ENCODE data around the gene SOWAHC.
"Not testable (repeated sequence)": the region's sequence is repeated elsewhere in the genome, so short reads cannot be mapped to it uniquely, and the experiment has no call there.

SOWAHC gene

DNA sequence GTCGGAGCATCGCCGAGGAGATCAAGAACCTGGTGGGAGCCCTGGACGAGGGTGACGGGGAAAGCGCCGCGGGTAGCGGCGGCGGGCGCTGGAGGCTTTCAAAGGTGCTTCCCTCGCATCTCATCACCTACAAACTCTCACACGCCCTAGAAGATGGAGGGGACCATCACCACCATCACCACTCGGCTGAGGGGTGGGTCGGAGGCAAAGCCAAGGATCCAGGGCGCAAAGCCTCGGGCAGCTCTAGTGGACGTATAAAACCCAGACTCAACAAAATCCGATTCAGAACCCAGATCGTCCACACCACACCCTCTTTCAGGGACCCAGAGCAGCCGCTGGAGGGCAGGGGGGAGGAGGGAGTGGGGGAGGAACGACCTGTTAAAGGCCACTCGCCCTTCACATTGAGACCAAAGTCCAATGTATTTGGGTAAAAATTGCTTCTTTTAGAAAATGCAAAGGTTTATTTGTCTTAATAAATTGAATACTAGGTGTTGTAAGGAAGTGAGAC, 1.5 kb downstream of the SOWAHC start:
- no peak for DNase-seq

DNA sequence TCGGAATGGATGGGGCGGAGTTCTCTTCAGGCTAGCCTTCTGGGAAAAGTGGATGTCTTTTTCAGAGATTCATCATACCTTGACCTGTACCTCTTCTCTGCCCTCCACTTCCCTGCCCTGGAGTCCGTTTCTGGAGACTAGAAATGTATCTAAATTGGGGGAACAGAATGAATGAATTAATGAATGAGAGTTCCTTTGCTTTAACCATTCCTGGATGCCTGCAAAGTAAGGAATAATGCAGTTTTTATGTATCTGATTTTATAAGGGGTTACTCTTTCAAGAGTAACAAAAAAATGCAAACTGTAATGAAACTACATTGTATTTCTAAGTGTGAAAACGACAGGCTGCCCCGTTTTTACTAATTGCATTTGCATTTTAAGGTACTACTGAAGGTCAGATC, 2.0 kb downstream of the SOWAHC start:
- no peak for DNase-seq

DNA sequence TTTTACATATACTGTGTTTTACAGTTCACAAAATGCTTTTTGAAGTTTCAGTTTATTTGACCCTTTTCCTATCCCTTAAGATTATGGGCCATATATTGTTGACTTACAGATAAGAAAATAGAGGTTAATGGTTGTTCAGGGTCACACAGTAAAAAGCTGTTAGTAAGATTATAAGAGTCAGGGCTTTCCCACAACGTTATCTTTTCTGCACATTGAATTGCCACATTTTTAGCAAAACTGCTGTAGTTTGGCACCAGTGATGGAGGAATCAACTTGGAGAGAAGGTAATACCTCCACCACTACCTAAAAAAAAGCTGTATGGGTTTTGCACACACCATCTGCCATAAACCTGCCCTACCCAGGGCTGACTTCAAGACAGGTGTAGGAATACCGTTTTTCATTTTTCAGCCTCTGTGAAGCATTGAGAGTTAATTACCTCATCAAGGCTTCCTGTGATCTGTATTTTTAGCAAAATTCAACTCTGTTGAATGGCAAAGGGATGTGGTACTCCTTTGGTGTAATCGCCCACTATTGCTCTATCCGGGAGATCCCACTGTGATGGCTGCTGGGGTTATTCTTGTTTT, 5.0 kb downstream of the SOWAHC start:
- no peak for DNase-seq

DNA sequence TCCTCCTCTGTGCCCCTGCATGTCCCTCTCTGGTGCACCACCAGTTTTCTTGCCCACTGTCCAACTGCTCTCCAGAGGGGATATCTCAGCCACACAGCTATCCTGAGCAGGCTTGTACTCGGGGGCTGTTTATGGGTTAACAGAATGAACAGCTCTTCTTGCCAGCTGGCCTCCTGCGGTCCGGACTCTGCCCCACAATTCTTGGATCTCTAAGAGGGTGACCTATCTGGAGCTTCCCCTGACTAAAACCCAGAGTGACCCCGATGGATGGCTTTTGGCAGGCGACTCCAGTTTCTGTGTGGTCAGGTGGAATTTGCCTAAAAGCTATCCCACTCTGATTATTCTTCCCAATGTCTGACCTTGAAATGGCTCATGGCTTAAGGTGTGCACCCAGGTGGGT, 9.1 kb downstream of the SOWAHC start:
- no peak for DNase-seq

DNA sequence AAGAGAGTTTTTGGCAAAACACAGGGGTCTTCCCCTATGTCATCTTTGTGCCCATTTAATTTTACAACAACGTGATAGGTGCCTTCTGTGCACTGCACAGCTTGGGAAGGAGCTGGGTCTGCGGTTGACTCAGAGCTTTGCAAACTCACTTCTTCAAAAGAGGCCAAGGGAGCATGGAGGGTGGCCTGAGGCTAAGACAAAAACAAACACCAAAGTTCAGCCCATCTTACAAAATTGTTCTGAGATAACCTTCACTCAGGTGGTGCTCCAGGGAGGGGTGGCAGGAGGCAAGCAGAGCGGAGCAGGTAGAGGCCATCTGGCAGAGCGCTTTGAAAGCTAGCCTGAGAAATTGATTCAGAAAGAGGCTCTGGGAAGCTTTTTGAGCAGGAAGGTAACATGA, 9.8 kb downstream of the SOWAHC start:
- DNase-seq, result no peak

DNA sequence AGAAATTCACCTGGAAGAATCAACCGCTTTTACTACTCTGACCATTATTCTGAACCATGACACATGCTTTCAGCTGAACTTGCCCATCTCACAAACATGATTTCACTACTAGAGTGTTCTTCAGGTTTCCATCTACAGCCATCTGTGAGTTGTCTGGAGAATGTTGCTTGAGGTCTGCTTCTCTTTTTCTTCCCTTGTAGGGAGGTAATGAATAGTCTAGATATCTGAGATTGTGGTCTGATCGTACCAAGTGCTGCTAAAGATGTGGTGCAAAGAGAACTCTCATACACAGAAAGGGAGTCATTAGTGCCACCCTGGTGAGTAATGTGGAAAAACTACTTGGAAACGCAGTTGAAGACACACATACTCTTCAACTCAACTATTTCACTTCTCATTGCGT, 10.2 kb downstream of the SOWAHC start:
- no peak for DNase-seq

DNA sequence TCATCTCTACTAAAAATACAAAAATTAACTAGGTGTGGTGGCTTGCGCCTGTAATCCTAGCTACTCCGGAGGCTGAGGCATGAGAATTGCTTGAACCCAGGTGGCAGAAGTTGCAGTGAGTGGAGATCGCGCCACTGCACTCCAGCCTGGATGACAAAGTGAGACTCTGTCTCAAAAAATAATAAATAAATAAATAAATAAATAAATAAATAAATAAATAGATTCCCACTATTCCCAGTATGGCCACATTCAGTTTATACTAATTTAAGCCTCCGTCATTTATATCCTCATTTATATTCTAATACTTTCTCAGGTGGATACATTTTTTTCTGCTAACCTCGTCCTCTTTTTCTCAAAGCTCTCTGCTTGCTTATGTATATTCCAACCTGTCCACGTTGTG, 14.2 kb downstream of the SOWAHC start:
- DNase-seq, result not testable (repeated sequence)

DNA sequence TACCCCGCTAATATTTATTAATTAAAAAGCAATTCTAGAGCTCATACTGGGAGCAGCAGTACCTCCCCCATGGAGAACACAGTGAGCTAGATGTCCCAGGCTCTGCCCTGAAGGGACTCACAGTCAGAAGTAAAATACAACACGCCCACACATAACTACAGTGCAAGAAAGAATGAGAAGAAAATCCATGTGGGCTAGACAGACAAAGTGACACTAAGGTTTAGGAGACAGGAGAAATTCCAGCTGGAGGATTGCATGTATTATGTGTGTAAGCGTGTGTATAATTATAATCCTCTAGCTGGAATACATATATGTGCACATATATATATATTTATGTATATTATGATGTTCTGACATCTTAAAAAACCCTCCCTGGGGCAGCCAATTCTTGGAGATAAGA, 15.7 kb downstream of the SOWAHC start:
- DNase-seq, result no peak

DNA sequence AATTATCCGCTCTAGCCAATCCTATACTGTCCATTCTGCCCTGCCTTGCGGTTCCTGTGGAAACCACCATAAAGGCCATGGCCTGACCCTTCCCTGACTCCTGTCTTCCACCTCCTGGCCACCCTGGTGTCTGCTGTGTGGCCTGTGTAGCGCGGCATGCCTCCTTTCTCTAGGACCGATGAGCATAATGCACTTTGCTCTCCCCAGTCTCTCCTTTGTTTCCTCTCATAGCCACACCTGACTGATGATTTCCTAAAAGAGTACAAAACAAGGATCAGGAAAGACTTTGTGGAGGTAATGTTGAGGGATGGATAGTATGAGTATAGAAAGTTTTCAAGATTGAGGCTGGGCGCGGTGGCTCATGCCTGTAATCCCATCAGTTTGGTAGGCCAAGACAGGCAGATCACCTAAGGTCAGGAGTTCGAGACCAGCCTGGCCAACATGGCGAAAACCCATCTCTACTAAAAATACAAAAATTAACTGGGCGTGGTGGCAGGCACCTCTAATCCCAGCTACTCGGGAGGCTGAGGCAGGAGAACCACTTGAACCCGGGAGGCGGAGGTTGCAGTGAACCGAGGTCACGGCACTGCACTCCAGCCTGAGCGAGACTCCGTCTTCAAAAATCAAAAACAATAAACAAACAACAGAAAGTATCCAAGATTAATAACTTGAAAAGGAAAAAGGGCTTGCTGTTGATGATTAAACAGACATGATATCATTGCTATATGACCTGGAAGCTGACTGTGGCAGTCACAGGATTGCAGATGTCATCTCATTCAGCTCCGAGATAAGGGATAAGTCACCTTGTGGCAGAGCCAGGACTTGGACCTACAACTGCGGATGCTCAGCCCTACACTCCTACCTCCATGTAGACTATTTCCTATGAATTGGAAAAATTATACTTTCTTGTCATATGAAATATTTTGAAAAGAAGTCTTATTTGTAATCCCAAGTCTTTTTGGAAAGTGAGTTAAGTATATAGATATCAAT, 16.6 kb downstream of the SOWAHC start:
- no peak for DNase-seq

DNA sequence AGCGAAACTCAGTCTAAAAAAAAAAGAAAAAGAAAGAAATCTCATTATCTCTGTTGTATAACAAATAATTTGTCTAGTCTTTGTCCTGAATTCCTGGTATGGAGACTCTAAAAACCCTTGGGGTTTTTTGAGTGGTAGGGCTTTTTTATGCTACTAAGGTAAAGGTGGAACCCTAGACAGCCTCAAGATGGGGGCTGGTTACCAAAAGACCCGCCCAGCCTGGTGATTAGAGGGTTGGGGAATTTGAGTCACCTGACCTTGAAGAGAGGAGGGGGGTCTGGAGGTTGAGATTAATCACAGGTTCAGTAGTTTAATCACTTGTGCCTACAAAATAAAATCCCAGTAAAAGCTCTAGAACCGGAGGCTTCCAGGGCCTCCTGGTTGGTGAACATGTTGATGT, 17.6 kb downstream of the SOWAHC start:
- no peak for DNase-seq

DNA sequence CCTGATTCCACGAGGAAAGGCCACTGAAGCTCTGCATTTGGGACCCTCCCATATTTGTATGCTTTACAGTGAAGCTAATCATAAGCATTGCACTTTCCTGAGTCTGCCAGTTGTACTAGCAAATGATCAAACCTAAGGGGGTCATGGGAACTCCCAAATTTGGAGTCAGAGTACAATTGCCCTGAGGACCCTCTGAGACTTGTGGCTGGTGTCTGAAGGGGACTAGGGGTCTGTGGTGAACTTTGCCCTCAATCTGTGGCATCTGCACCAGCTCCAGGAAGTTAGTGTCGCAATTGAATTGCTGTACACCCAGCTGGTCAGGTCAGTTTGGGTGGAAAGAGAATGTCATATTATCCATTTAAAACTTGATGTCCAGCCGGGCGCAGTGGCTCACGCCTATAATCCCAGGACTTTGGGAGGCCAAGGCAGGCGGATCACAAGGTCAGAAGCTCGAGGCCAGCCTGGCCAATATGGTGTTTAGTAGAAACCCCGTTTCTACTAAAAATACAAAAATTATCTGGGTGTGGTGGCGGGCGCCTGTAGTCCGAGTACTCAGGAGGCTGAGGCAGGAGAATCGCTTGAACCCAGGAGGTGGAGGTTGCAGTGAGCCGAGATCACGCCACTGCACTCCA, 18.1 kb downstream of the SOWAHC start:
- DNase-seq, result no peak

DNA sequence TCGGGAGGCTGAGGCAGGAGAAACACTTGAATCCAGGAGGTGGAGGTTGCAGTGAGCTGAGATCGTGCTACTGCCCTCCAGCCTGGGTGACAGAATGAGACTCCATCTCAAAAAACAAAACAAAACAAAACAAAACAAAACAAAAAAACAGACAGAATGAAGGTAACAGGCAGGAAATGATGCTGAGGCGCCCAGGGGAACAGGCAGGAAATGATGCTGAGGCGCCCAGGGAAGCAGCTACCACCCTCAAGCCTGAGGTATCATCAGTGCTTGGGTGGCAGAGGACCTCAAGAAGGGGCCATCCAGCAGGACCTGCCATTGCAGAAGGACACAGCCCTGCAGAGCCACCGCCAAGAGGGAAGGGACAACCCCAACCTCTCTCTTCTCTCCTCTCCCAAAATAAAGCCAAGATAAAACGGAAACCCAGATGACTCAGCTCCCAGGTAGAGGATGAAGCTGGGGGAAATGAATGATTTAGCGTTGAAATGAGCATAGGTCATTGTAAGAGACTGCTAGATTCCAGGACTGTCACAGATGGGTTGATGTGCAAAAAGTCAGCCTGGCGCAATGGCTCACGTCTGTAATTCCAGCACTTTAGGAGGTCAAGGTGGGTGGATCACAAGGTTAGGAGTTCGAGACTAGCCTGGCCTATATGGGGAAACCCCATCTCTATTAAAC, 19.3 kb downstream of the SOWAHC start:
- DNase-seq, result no peak

DNA sequence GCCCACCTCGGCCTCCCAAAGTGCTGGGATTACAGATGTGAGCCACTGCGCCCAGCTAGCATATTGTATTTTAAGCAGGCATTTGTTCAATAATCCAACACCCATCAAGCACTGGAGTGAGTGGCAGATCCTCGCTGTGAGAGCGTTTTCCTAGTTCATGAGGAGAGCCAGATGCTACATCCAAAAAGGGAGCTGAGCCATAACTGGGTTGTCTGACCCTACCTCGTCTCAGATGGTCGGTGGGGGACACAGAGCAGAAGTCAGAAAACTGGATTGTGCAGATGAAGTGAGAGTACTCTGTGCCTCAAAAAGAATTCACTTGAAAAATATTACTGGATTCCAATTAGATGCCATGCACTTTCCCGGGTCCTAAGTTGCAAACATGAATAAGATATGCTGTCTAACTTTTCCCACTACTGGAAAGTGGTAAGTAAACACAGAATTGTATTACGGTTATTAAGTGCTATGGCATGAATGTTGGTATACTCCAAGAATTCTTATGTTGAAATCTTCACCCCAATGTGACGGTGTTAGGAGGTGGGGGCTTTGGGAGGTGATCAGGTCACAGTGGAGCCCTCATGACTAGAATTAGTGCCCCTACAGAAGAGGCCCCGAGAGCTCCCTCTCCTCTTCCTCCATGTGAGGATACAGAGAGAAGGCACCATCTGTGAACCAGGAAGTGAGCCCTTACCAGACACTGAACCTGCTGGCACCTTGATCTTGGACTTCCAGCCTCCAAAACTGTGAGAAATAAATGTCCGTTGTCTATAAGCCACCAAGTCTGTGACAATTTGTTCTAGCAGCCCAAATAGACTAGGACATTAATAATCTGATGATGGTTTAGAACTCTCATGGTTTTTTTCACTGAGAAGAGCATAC, 21.5 kb downstream of the SOWAHC start:
- DNase-seq, result no peak

DNA sequence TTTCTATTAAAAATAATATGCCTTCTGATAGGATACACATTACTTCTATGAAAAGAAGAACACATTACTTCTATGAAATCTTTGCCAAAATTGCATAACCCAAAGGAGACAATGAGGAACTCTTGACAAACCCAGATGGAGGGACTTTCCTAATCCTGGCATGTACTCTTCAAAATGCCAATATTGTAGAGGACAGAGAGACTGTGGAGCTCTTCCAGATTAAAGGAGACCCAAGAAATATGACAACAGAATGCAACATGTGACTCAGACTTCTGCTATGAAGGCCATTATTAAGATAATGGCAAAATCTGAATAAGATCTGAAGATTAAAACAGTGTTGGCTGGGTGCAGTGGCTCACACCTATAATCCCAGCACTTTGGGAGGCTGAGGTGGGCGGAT, 22.2 kb downstream of the SOWAHC start:
- no peak for DNase-seq

DNA sequence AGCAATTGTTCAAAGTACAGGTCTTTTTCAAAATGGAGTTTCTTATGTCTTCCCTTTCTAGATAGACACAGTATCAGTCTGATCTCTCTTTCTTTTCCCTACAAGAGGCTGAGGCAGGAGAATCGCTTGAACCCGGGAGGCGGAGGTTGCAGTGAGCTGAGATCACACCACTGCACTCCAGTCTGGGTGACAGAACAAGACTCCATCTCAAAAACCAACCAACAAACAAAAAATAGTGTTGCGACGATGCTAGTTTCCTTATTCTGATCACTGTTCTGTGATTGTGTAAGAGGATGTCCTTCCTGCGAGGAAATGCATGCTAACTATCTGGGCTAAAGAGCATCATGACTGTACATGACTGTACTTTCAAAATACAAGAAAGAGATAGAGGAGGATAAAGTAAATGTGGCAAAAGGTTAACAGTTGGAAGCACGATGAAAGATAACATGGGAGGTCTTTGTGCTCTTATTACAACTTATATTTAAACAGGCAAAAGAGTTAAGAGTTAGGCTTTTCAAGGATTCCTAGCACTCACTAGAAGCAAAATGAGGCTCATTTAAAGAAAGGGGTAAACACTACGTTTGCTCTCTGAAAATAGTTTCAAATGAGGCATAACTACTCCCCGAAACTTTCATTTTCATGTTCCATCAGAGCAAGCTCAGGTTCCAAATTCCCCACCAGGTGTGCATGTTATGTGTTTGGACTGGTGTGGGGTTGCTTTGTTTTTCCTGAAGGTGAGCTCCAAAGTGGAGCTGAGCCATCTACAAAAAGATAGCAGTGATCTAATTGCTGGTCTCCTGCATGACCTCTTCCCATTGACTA, 23.8 kb downstream of the SOWAHC start:
- DNase-seq, result no peak

DNA sequence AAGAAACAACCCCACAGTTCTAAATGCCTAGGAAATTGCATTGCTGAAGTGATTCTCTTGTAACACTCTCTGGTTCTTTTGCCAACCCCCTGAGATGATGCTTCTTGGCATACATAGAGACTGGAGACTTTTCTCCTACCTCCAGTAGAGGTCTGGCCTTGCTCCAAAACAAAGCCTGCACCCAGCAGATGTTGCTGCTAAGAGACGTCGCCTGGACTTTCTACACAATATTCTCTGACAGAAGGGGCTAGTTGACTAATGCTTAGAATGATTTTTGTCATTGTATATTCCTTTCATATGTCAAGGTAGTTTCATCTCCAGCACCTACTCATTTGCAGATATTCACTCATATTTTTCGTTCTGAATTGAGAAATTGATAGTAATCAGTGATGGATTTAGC, 24.6 kb downstream of the SOWAHC start:
- peak; percentile 82 for DNase-seq

DNA sequence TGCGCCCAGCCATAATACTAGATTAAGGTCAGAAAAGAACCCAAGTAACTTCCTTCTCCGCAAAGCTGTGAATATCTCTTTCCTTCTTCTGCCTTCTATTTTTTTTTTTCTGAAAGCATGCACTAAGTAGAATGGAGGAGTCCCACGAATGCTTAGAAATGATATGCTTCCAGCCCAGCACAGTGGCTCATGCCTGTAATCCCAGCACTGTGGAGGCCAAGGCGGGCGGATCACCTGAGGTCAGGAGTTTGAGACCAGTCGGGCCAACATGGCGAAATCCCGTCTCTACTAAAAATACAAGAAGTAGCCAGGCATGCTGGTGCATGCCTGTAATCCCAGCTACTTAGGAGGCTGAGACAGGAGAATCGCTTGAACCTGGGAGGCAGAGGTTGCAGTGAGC, 25.8 kb downstream of the SOWAHC start:
- not testable (repeated sequence) for DNase-seq

DNA sequence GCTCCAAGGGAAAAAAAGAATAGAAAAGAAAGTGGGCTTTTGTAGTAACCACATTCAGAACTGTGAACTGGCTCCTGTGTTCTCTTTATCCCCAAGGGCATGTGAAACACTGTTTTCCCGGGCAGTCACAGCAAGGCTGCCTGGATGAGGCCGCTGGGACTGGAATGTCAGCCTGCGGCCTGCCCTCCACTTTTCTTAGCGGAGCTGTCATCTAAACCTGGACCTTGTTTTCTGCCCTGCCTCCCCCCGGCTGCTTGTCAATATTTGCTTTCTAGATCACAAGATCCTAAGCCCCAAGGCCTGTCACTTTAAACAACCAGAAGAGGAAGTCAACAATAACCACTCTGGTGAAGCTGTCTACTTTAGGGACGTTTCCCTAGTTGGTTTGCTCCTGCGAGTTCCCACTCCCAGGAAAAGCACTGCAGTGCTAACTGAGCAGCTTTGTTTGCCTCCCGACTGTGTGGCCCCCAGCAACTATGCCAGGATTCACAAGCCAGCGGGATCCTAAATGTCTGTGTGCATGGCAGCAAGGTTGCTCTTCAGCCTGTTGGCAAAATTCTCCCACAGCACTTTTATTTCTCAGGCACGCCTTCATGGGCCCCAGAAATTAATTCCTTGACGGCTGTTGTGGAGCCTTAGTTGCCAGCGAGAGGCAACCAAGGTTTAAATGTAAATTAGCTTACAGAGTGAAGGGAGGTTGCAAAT, 30.6 kb downstream of the SOWAHC start:
- no peak for DNase-seq

DNA sequence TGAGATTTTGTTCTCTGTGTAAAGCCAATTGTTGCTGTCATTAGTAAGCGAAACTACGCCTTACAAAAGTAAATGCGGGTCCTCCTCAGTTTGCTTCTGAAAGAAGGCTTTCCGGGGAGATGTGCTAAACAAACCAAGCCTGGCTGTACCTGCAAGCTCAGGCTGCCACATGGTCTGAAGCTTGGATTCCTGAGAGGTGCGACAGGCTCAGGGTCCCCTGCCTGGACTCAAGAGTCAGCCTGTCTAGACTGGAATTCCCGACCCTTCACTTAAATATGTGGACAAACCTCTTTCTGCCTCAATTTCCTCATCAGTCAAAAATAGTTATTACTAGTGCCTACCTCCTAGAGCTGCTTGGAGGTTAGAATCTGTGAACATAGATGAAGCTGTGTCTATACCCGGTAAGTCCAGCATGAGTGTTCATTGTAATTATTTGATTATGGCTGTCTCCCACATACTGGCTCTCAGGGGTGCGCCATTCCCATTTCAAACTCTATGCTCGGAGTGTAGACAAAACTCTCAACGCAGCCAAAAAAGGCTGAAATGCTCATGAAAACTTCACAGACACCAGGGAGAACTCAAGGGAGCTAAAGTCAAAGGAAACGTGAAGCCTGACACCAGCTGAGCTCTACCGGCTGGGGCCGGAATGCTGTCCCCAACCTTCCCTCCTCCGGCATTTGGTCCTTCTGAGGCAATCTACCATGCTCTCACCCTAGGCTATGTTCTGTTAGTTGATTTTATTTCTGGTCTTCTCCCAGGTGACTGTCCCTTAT, 31.4 kb downstream of the SOWAHC start:
- DNase-seq, result no peak

DNA sequence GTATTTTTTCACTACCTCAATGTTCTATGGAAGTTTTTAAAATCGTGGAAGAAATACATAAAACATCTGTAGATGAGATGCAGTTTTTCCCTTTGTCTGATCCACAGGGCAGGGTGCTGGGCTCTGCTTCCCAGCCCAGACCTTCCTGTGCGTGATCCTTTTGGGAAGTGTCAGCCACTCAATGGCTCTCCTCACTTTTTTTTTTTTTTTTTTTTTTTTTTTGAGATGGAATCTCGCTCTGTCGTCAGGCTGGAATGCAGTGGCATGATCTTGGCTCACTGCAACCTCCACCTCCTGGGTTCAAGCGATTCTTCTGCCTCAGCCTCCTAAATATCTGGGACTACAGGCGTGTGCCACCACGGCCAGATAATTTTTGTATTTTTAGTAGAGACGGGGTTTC, 32.8 kb downstream of the SOWAHC start:
- DNase-seq, result no peak
